BJ (cell line): Measurements from ENCODE around the gene TMEM98. TPM values are rescaled to one million over a fixed set of nuclear protein-coding genes. Genes with fewer than 3 reads are reported as not detected.
"Not testable (repeated sequence)": the region's sequence is repeated elsewhere in the genome, so short reads cannot be mapped to it uniquely, and the experiment has no call there.

Experiments
- CTCF ChIA-PET: fragments of 350-600 bp; formaldehyde crosslinking; extraction: SDS; loops from one replicate; lab custom pipeline; 2021; ENCODE audit warnings: antibody characterized with exemption, inconsistent platforms; lab: Yijun Ruan, JAX
- POLR2A ChIA-PET: fragments of 300-600 bp; sonication (Branson Sonifier 250); formaldehyde crosslinking; extraction: SDS; loops from one replicate; lab custom pipeline; 2021; ENCODE audit warnings: antibody characterized with exemption; lab: Charles Lee
- DNase-seq: peaks from one replicate; pipeline ENCODE4 v3.0.0-alpha.2; 2011; ENCODE audit warnings: low read depth
- H3K27me3 ChIP-seq: 2 replicates; pipeline ENCODE4 v1.6.0; 2011; ENCODE audit warnings: low read length; ENCODE audit not compliant: control insufficient read depth, insufficient read depth
- H3K36me3 ChIP-seq: 2 replicates; pipeline ENCODE4 v1.5.1; 2011; ENCODE audit warnings: low read length; ENCODE audit not compliant: control insufficient read depth, insufficient read depth
- H3K4me3 ChIP-seq: 2 replicates; pipeline ENCODE4 v1.5.1; 2011; ENCODE audit warnings: low read depth, mild to moderate bottlenecking, control low read depth, low read length
- polyA plus RNA-seq: library from polyadenylated mRNA; depleted of rRNA; stranded (reverse); fragments of >200 nt; gene quantifications from 2 replicates; pipeline ENCODE4 v1.2.3, GENCODE V29; 2011
- TF ChIP-seq, protein P1 (sequence below): IDR thresholded peaks from 2 replicates; pipeline ENCODE4 v1.5.1; 2011; ENCODE audit warnings: low read depth, mild to moderate bottlenecking, control low read depth, inconsistent platforms, low read length, moderate library complexity; ENCODE audit not compliant: insufficient read depth

Gene TMEM98
- polyA plus RNA-seq, 1 experiment: 331 TPM

DNA sequence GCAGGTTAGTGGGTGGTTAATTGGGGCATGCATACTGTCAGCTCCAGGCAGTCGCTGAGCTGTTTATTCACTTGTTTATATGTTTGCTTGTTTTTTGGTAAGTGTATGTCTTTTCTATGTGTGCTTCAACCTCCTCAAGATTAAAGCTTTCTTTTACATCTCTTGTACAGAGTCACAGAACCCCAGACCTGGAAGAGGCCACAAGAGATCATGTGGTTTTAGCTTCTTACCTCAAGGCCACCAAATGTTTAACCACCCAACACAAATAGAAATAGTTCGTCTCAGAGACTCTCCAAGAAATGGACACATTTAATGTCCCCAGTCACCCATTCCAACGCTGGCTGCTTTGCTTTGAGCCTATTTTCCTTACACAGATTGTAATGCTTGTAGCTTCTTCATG lies 11.8 kb upstream of the TMEM98 start:
- H3K4me3 ChIP-seq: no peak overlapping the region
- POLR2A ChIA-PET: no interaction called here
- no peak for DNase-seq
- H3K36me3 ChIP-seq: no peaks in the 10 kb centered on the region
- CTCF ChIA-PET: interaction anchor here (0.5 to 7.9 kb wide), 5 partner anchors 21 to 133 kb away, joined by 3 to 62 read pairs (median 3); partner anchors contain the start of gene MYO1D
- H3K27me3 ChIP-seq: no peaks in the 10 kb centered on the region
- TF ChIP-seq, protein P1, sequence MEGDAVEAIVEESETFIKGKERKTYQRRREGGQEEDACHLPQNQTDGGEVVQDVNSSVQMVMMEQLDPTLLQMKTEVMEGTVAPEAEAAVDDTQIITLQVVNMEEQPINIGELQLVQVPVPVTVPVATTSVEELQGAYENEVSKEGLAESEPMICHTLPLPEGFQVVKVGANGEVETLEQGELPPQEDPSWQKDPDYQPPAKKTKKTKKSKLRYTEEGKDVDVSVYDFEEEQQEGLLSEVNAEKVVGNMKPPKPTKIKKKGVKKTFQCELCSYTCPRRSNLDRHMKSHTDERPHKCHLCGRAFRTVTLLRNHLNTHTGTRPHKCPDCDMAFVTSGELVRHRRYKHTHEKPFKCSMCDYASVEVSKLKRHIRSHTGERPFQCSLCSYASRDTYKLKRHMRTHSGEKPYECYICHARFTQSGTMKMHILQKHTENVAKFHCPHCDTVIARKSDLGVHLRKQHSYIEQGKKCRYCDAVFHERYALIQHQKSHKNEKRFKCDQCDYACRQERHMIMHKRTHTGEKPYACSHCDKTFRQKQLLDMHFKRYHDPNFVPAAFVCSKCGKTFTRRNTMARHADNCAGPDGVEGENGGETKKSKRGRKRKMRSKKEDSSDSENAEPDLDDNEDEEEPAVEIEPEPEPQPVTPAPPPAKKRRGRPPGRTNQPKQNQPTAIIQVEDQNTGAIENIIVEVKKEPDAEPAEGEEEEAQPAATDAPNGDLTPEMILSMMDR: no peak

- TF ChIP-seq, protein P1: no peak
- Histone ChIP-seq H3K4me3 (no peak overlapping the region), H3K36me3 (no peaks in the 10 kb centered on the region), H3K27me3 (no peaks in the 10 kb centered on the region)
- no peak for DNase-seq
- ChIA-PET POLR2A (no interaction called here), CTCF (interaction anchor here (1.0 to 7.9 kb wide), 3 partner anchors 39 to 81 kb away, joined by 3 to 62 read pairs (median 3); partner anchors contain the start of gene MYO1D)
Measured at GRCh38 chr17:32917081-32917480, 10.9 kb upstream of the TMEM98 start.

- Histone ChIP-seq H3K36me3 (no peaks in the 10 kb centered on the region), H3K27me3 (no peaks in the 10 kb centered on the region), H3K4me3 (no peak overlapping the region)
- CTCF ChIA-PET: no interaction called here
- DNase-seq: no peak
- TF ChIP-seq, protein P1: no peak
- POLR2A ChIA-PET: no interaction called here
Measured at GRCh38 chr17:32917842-32918241, 10.1 kb upstream of the TMEM98 start.

- CTCF ChIA-PET: interaction anchor here (0.6 to 2.1 kb wide), 4 partner anchors 10 to 142 kb away, joined by 3 to 5 read pairs (median 4); partner anchors contain the start of gene MYO1D
- not testable (repeated sequence) for DNase-seq
Measured at GRCh38 chr17:32919876-32920275, 8.1 kb upstream of the TMEM98 start.

GRCh38 chr17:32920293-32920692 lies 7.7 kb upstream of the TMEM98 start:
- CTCF ChIA-PET: interaction anchor here (1.0 to 2.1 kb wide), 3 partner anchors 11 to 142 kb away, joined by 4 to 5 read pairs (median 4); partner anchors contain the start of gene MYO1D
- H3K4me3 ChIP-seq: no peak overlapping the region
- POLR2A ChIA-PET: no interaction called here

More at GRCh38 chr17:32919876-32920275, 8.1 kb upstream of the TMEM98 start:
- H3K36me3 ChIP-seq, H3K4me3 ChIP-seq, POLR2A ChIA-PET, H3K27me3 ChIP-seq: not testable (repeated sequence)

More at GRCh38 chr17:32920293-32920692, 7.7 kb upstream of the TMEM98 start:
- no peak for DNase-seq
- TF ChIP-seq, protein P1: no peak
- no peaks in the 10 kb centered on the region for H3K27me3 ChIP-seq
- H3K36me3 ChIP-seq: no peaks in the 10 kb centered on the region
